Trophoblast cell (in vitro differentiated cells and primary cell): Measurements from ENCODE around the gene LGR4.

ENCODE experiments used
- DNase-seq, 2 donors: peaks; one replicate each; pipeline ENCODE4 v3.0.0-alpha.2; 2016
- H2AFZ ChIP-seq: 2 replicates; pipeline ENCODE4 v1.6.1; 2013; ENCODE audit warnings: low read length, moderate library complexity, mild to moderate bottlenecking; ENCODE audit not compliant: insufficient read depth, poor library complexity
- H2AK5ac ChIP-seq: 2 replicates; pipeline ENCODE4 v1.6.1; 2013; ENCODE audit warnings: mild to moderate bottlenecking, low read length
- H2BK120ac ChIP-seq: 2 replicates; pipeline ENCODE4 v1.6.1; 2013; ENCODE audit warnings: low read length, mild to moderate bottlenecking, moderate library complexity; ENCODE audit not compliant: insufficient read depth, poor library complexity
- H2BK12ac ChIP-seq: 2 replicates; pipeline ENCODE4 v1.6.1; 2013; ENCODE audit warnings: mild to moderate bottlenecking, low read length, moderate library complexity
- H2BK5ac ChIP-seq: 2 replicates; pipeline ENCODE4 v1.6.1; 2013; ENCODE audit warnings: low read length, low read depth, moderate library complexity, mild to moderate bottlenecking; ENCODE audit not compliant: poor library complexity
- H3K14ac ChIP-seq: 2 replicates; pipeline ENCODE4 v1.6.1; 2013; ENCODE audit warnings: mild to moderate bottlenecking, low read length
- H3K18ac ChIP-seq: 2 replicates; pipeline ENCODE4 v1.6.1; 2013; ENCODE audit warnings: mild to moderate bottlenecking, low read length
- H3K23ac ChIP-seq: 2 replicates; pipeline ENCODE4 v1.6.1; 2013; ENCODE audit warnings: low read length
- H3K27ac ChIP-seq: 2 replicates; pipeline ENCODE4 v1.5.1; 2013; ENCODE audit warnings: low read depth, mild to moderate bottlenecking, inconsistent platforms, low read length, moderate library complexity
- H3K27me3 ChIP-seq: 2 replicates; pipeline ENCODE4 v1.6.1; 2013; ENCODE audit warnings: inconsistent platforms, mild to moderate bottlenecking, low read length, moderate library complexity; ENCODE audit not compliant: insufficient read depth
- H3K36me3 ChIP-seq, 2 experiments: 1 replicate in 1 of 2; 2 replicates in 1 of 2; pipeline ENCODE4 v1.6.1; 2013; ENCODE audit warnings: low read length in 2 of 2, mild to moderate bottlenecking in 2 of 2, moderate library complexity in 1 of 2; ENCODE audit not compliant: insufficient read depth in 2 of 2, control insufficient read depth in 1 of 2
- H3K4ac ChIP-seq: 2 replicates; pipeline ENCODE4 v1.6.1; 2013; ENCODE audit warnings: low read depth, mild to moderate bottlenecking, low read length, moderate library complexity
- H3K4me1 ChIP-seq, 2 experiments: 1 replicate in 1 of 2; 2 replicates in 1 of 2; pipeline ENCODE4 v1.6.1; 2013; ENCODE audit warnings: low read length in 2 of 2, mild to moderate bottlenecking in 2 of 2, moderate library complexity in 1 of 2; ENCODE audit not compliant: insufficient read depth in 2 of 2, control insufficient read depth in 1 of 2
- H3K4me2 ChIP-seq: 2 replicates; pipeline ENCODE4 v1.6.1; 2013; ENCODE audit warnings: inconsistent platforms, mild to moderate bottlenecking, low read length, moderate library complexity
- H3K4me3 ChIP-seq: 2 replicates; pipeline ENCODE4 v1.5.1; 2013; ENCODE audit warnings: mild to moderate bottlenecking, low read depth, low read length, inconsistent platforms
- H3K79me1 ChIP-seq: one replicate; pipeline ENCODE4 v1.6.1; 2013; ENCODE audit warnings: low read length
- H3K79me2 ChIP-seq: 2 replicates; pipeline ENCODE4 v1.6.1; 2013; ENCODE audit warnings: low read length, mild to moderate bottlenecking; ENCODE audit not compliant: control insufficient read depth, insufficient read depth, poor library complexity
- H3K9ac ChIP-seq: 2 replicates; pipeline ENCODE4 v1.6.1; 2013; ENCODE audit warnings: mild to moderate bottlenecking, low read length
- H3K9me3 ChIP-seq: 2 replicates; pipeline ENCODE4 v1.6.1; 2013; ENCODE audit warnings: low read depth, mild to moderate bottlenecking, control low read depth, inconsistent platforms, low read length; ENCODE audit not compliant: insufficient read depth
- H4K12ac ChIP-seq: 2 replicates; pipeline ENCODE4 v1.6.1; 2013; ENCODE audit warnings: low read depth, mild to moderate bottlenecking, low read length, moderate library complexity
- H4K8ac ChIP-seq: 2 replicates; pipeline ENCODE4 v1.6.1; 2013; ENCODE audit warnings: low read depth, mild to moderate bottlenecking, low read length, moderate library complexity
- H4K91ac ChIP-seq: one replicate; pipeline ENCODE4 v1.6.1; 2013; ENCODE audit warnings: low read depth, mild to moderate bottlenecking, low read length, moderate library complexity
- WGBS: extraction: QIAGEN DNeasy Blood & Tissue Kit; methylation state at CpG from one replicate; pipeline ENCODE4 v1.1.7; 2013; ENCODE audit warnings: missing lambda C conversion rate; ENCODE audit not compliant: insufficient read length, insufficient coverage; ENCODE audit errors: extremely low coverage; 5-methylcytosine and 5-hydroxymethylcytosine counted together

Gene LGR4

GRCh38 chr11:27379449-27379848, 93.1 kb downstream of the LGR4 start:
- Histone ChIP-seq H3K4me2 (no peak overlapping the region), H3K36me3 (peaks cover 5 to 6% of the 10 kb centered on the region in 2 experiments), H2BK5ac (no peak overlapping the region), H3K79me2 (no peaks in the 10 kb centered on the region), H2BK120ac (no peak overlapping the region), H2AFZ (no peak overlapping the region), H3K23ac (no peak overlapping the region), H3K27ac (no peak overlapping the region), H4K8ac (no peak overlapping the region), H2BK12ac (no peak overlapping the region), H4K12ac (no peak overlapping the region), H3K4ac (no peak overlapping the region), H4K91ac (no peak overlapping the region), H3K18ac (no peak overlapping the region), H2AK5ac (no peak overlapping the region), H3K4me3 (no peak overlapping the region), H3K9ac (no peak overlapping the region), H3K27me3 (no peaks in the 10 kb centered on the region), H3K9me3 (no peaks in the 10 kb centered on the region), H3K4me1 (peaks cover 2 to 5% of the 10 kb centered on the region in 2 experiments), H3K79me1 (no peaks in the 10 kb centered on the region), H3K14ac (no peak overlapping the region)
- DNase-seq: no peak
- 100% methylated on average over 1 of the region's 3 CpGs for WGBS

- WGBS: no CpG with 5 or more reads among the region's 2 CpGs
- no peaks in the 10 kb centered on the region for H3K79me1 ChIP-seq
Measured at GRCh38 chr11:27375370-27375769, 97.2 kb downstream of the LGR4 start.

DNA sequence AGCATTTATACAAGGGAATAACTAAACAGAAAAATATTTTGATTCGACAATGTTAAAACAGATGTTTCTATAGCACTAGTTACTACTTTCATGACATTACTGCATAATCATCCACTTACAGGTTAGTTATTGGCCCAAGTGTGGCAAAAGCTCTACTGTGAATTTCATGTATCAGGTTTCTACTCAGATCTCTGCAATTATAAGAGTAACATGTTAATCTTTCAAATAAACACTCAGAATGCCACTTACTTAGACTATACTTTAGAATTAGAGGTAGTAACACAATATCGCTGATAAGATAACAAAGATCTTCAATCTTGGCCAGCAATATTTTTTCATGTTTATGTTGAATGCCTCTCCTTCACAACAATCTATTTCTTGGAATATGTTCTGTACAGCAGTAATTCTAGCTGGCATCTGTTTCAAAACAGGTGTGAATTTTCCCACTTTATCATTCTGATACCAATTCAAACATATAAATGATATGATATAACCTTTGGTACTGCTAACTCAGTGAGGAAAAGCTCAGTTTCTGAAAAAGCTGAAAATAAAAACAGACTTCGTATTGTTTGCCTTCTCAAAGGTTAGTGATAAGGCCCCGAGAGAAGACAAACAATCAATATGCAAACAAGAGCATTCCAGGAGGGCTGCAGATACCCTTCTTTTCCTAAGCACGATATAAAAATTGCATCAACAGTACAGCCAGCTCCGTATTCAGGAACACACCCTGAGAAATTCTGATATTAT, 98.6 kb downstream of the LGR4 start:
- H3K4ac ChIP-seq: no peak overlapping the region
- no peak overlapping the region for H3K27ac ChIP-seq
- no peak overlapping the region for H4K91ac ChIP-seq
- no peak overlapping the region for H3K23ac ChIP-seq
- no peak overlapping the region for H3K4me2 ChIP-seq
- no peak overlapping the region for H3K14ac ChIP-seq
- no peak overlapping the region for H4K8ac ChIP-seq
- no peaks in the 10 kb centered on the region for H3K27me3 ChIP-seq
- no peak overlapping the region for H2AFZ ChIP-seq
- no peak overlapping the region for H2BK120ac ChIP-seq
- peaks cover 0 to 3% of the 10 kb centered on the region in 2 experiments for H3K4me1 ChIP-seq
- H2BK5ac ChIP-seq: no peak overlapping the region
- H3K18ac ChIP-seq: no peak overlapping the region
- H2AK5ac ChIP-seq: no peak overlapping the region
- H3K79me2 ChIP-seq: no peaks in the 10 kb centered on the region
- no peaks in the 10 kb centered on the region for H3K9me3 ChIP-seq
- H3K79me1 ChIP-seq: no peaks in the 10 kb centered on the region
- no CpG with 5 or more reads among the region's 6 CpGs for WGBS
- H2BK12ac ChIP-seq: no peak overlapping the region
- H3K9ac ChIP-seq: no peak overlapping the region
- DNase-seq: no peak
- no peak overlapping the region for H3K4me3 ChIP-seq
- peaks cover 10 to 12% of the 10 kb centered on the region in 2 experiments for H3K36me3 ChIP-seq
- H4K12ac ChIP-seq: no peak overlapping the region

More at GRCh38 chr11:27375370-27375769, 97.2 kb downstream of the LGR4 start:
- Histone ChIP-seq H3K23ac (no peak overlapping the region), H2AK5ac (no peak overlapping the region), H3K9me3 (no peaks in the 10 kb centered on the region), H2AFZ (no peak overlapping the region), H3K14ac (no peak overlapping the region), H3K27ac (no peak overlapping the region), H3K27me3 (no peaks in the 10 kb centered on the region), H2BK12ac (no peak overlapping the region), H2BK120ac (no peak overlapping the region), H4K12ac (no peak overlapping the region), H2BK5ac (no peak overlapping the region), H3K79me2 (no peaks in the 10 kb centered on the region), H3K4me2 (no peak overlapping the region), H3K4me1 (peaks cover 0 to 5% of the 10 kb centered on the region in 2 experiments), H3K4me3 (no peak overlapping the region), H3K36me3 (peaks cover 9 to 12% of the 10 kb centered on the region in 2 experiments), H4K91ac (no peak overlapping the region), H3K4ac (no peak overlapping the region), H3K9ac (no peak overlapping the region), H3K18ac (no peak overlapping the region), H4K8ac (no peak overlapping the region)
- DNase-seq: no peak

DNA sequence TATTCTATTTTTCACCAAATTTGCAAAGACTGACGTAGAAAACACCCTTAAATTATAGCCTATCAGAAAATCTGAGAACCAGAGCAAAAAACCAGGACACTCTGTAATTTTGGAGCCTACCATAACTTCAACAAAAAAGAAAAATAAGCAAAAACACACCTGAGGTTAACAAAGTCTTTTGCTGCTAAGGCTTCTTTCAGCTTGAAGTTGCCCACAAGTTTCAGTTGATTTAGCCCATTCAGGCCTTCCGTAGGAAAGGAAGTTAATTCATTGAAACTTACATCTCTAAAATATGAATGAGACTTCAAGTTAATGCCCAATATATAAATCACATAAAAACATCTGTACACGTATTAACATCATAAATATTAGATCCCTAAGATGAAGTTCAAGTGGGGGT, 99.2 kb downstream of the LGR4 start:
- H3K4me3 ChIP-seq: no peak overlapping the region
- H3K36me3 ChIP-seq: peaks cover 10 to 15% of the 10 kb centered on the region in 2 experiments
- no peaks in the 10 kb centered on the region for H3K79me1 ChIP-seq
- H3K14ac ChIP-seq: no peak overlapping the region
- H3K18ac ChIP-seq: no peak overlapping the region
- H2BK120ac ChIP-seq: no peak overlapping the region
- H4K8ac ChIP-seq: no peak overlapping the region
- no CpG with 5 or more reads among the region's 3 CpGs for WGBS
- H3K4me2 ChIP-seq: no peak overlapping the region
- no peak overlapping the region for H4K91ac ChIP-seq
- H3K4me1 ChIP-seq: peaks cover 0 to 2% of the 10 kb centered on the region in 2 experiments
- H3K23ac ChIP-seq: no peak overlapping the region
- H3K9me3 ChIP-seq: no peaks in the 10 kb centered on the region
- H3K9ac ChIP-seq: no peak overlapping the region
- no peak overlapping the region for H2BK12ac ChIP-seq
- H3K27me3 ChIP-seq: no peaks in the 10 kb centered on the region
- DNase-seq: no peak
- no peak overlapping the region for H4K12ac ChIP-seq
- no peak overlapping the region for H3K27ac ChIP-seq
- no peak overlapping the region for H2AK5ac ChIP-seq
- H2AFZ ChIP-seq: no peak overlapping the region
- H3K4ac ChIP-seq: no peak overlapping the region
- H2BK5ac ChIP-seq: no peak overlapping the region
- no peaks in the 10 kb centered on the region for H3K79me2 ChIP-seq
